HCT116 (cell line): ENCODE results near the gene ARHGEF10L. TPM values are rescaled to one million over a fixed set of nuclear protein-coding genes. Genes with fewer than 3 reads are reported as not detected.

Experiments
- ATAC-seq: fragments of 200-7000 bp; cut with Tn5 transposase; 2 replicates; pipeline ENCODE4 v1.9.1; 2020; ENCODE audit warnings: mild to moderate bottlenecking, moderate library complexity
- BruUV-seq: library from RNA; stranded (reverse); fragments of 400-500 nt; replicated peaks from 2 replicates; lab custom pipeline; 2021; lab: Mats Ljungman, UMichigan
- CTCF ChIA-PET: fragments of 300-600 bp; sonication (Branson Sonifier 250); formaldehyde crosslinking; loops from one replicate; lab custom pipeline; 2021; ENCODE audit warnings: antibody characterized with exemption; lab: Charles Lee
- POLR2A ChIA-PET: fragments of 300-600, 350-600 bp; sonication (Branson Sonifier 250); formaldehyde crosslinking; loops from one replicate; lab custom pipeline; 2021; ENCODE audit warnings: antibody characterized with exemption; lab: Charles Lee
- RAD21 ChIA-PET, 2 experiments: fragments of 300-600 bp; sonication (Branson Sonifier 250); formaldehyde crosslinking; loops; one replicate each; lab custom pipeline; 2023; ENCODE audit warnings: low total read pairs in 2 of 2; ENCODE audit not compliant: uncharacterized antibody in 2 of 2, unreplicated experiment in 2 of 2, low non-redundant PET in 1 of 2; lab: Charles Lee
- DNase-seq: peaks from one replicate; pipeline ENCODE4 v3.0.0-alpha.2; 2010; ENCODE audit warnings: low read depth, low spot score
- H2AFZ ChIP-seq: fragments of 200-600 bp; shearing (Covaris generic), sonication (generic); 2 replicates; pipeline ENCODE4 v1.6.1; 2017; ENCODE audit warnings: low read depth, mixed run types, mixed read lengths, antibody characterized with exemption, low read length; ENCODE audit not compliant: poor library complexity, severe bottlenecking
- H3K27ac ChIP-seq: 2 replicates; pipeline ENCODE4 v1.5.1; 2012; ENCODE audit warnings: low read depth, low read length
- H3K27me3 ChIP-seq: fragments of 200-600 bp; sonication (generic); 2 replicates; pipeline ENCODE4 v1.6.1; 2016; ENCODE audit warnings: mixed run types, low read length, mixed read lengths; ENCODE audit not compliant: insufficient read depth
- H3K36me3 ChIP-seq, 2 experiments: fragments of 200-500 bp in 1 of 2; fragments of 200-600 bp in 1 of 2; sonication (Bioruptor generic) in 1 of 2; sonication (generic) in 1 of 2; 2 replicates each; pipeline versions ENCODE4 v1.5.1 to v1.6.1; 2014 to 2016; ENCODE audit warnings: low read length in 2 of 2, inconsistent platforms in 1 of 2, mixed read lengths in 1 of 2, mixed run types in 1 of 2; ENCODE audit not compliant: insufficient read depth in 2 of 2, control insufficient read depth in 1 of 2
- H3K4me1 ChIP-seq, 2 experiments: fragments of 200-600 bp in 1 of 2; sonication (generic) in 1 of 2; 2 replicates each; pipeline versions ENCODE4 v1.5.1 to v1.6.1; 2012 to 2017; ENCODE audit warnings: low read length in 2 of 2, inconsistent platforms in 1 of 2, mild to moderate bottlenecking in 1 of 2, mixed read lengths in 1 of 2, mixed run types in 1 of 2, moderate library complexity in 1 of 2; ENCODE audit not compliant: insufficient read depth in 2 of 2, control insufficient read depth in 1 of 2
- H3K4me2 ChIP-seq: fragments of 200-600 bp; sonication (generic); 2 replicates; pipeline ENCODE4 v1.6.1; 2017; ENCODE audit warnings: mixed run types, low read length, mixed read lengths
- H3K4me3 ChIP-seq, 2 experiments: fragments of 200-600 bp in 1 of 2; sonication (generic) in 1 of 2; replicated peaks in 1 of 2; 2 replicates each; pipeline ENCODE4 v1.5.1; 2011 to 2016; ENCODE audit warnings: low read length in 2 of 2, control low read depth in 1 of 2, low read depth in 1 of 2, mild to moderate bottlenecking in 1 of 2, mixed read lengths in 1 of 2, mixed run types in 1 of 2
- H3K79me2 ChIP-seq: fragments of 200-600 bp; sonication (generic); 2 replicates; pipeline ENCODE4 v1.6.1; 2017; ENCODE audit warnings: mild to moderate bottlenecking, mixed run types, low read length, moderate library complexity, mixed read lengths; ENCODE audit not compliant: insufficient read depth
- H3K9ac ChIP-seq: fragments of 200-600 bp; sonication (generic); 2 replicates; pipeline ENCODE4 v1.6.1; 2016; ENCODE audit warnings: low read length, mixed read lengths
- H3K9me2 ChIP-seq: fragments of 200-600 bp; sonication (generic), shearing (Covaris generic); 2 replicates; pipeline ENCODE4 v1.6.1; 2017; ENCODE audit warnings: mixed run types, mild to moderate bottlenecking, moderate library complexity; ENCODE audit not compliant: insufficient read depth
- H3K9me3 ChIP-seq, 2 experiments: fragments of 200-500 bp in 1 of 2; fragments of 200-600 bp in 1 of 2; sonication (Bioruptor generic) in 1 of 2; sonication (generic) in 1 of 2; 2 replicates each; pipeline ENCODE4 v1.6.1; 2014 to 2017; ENCODE audit warnings: low read length in 2 of 2, mixed read lengths in 2 of 2, inconsistent platforms in 1 of 2, low read depth in 1 of 2, mild to moderate bottlenecking in 1 of 2, mixed run types in 1 of 2, moderate library complexity in 1 of 2; ENCODE audit not compliant: control insufficient read depth in 1 of 2, insufficient read depth in 1 of 2
- H4K20me1 ChIP-seq: fragments of 200-600 bp; sonication (generic), shearing (Covaris generic); 2 replicates; pipeline ENCODE4 v1.6.1; 2017; ENCODE audit warnings: mixed run types, mild to moderate bottlenecking, moderate library complexity; ENCODE audit not compliant: insufficient read depth
- EZH2 ChIP-seq: fragments of 200-600 bp; sonication (generic); IDR thresholded peaks from 2 replicates; pipeline ENCODE4 v1.6.1; 2017; ENCODE audit warnings: antibody characterized with exemption, mixed run types
- EZH2phosphoT487 ChIP-seq: fragments of 200-600 bp; IDR thresholded peaks from 2 replicates; pipeline ENCODE4 v1.6.1; 2018; ENCODE audit warnings: antibody characterized with exemption, borderline replicate concordance
- FOSL1 ChIP-seq: IDR thresholded peaks from 2 replicates; pipeline ENCODE4 v1.6.1; 2012; ENCODE audit warnings: low read depth
- SP1 ChIP-seq: IDR thresholded peaks from 2 replicates; pipeline ENCODE4 v1.6.1; 2012; ENCODE audit warnings: low read depth
- SRF ChIP-seq: IDR thresholded peaks from 2 replicates; pipeline ENCODE4 v1.6.1; 2012; ENCODE audit warnings: low read depth
- YY1 ChIP-seq: IDR thresholded peaks from 2 replicates; pipeline ENCODE4 v1.6.1; 2011; ENCODE audit warnings: low read length, low read depth, moderate library complexity, mild to moderate bottlenecking; ENCODE audit not compliant: insufficient replicate concordance; ENCODE audit errors: extremely low read depth
- intact Hi-C: fragments of 100-400 bp; cut with micrococcal nuclease; formaldehyde crosslinking; loops from 2 replicates; pipeline ENCODE4 v1.10.0; 2022
- total RNA-seq: library from RNA; stranded (reverse); gene quantifications from one replicate; pipeline ENCODE4 v1.2.1, GENCODE V29; 2021; ENCODE audit not compliant: unreplicated experiment
- TF ChIP-seq, protein P1 (sequence below), 3 experiments: fragments of 200-600 bp in 1 of 3; sonication (generic) in 1 of 3; IDR thresholded peaks in 2 of 3; conservative IDR thresholded peaks in 1 of 3; 2 replicates each; pipeline ENCODE4 v1.5.1; 2012 to 2017; ENCODE audit warnings: low read depth in 2 of 3, low read length in 2 of 3, antibody characterized with exemption in 1 of 3, borderline replicate concordance in 1 of 3, control low read depth in 1 of 3, mild to moderate bottlenecking in 1 of 3, mixed read lengths in 1 of 3, mixed run types in 1 of 3, moderate library complexity in 1 of 3; ENCODE audit not compliant: insufficient read depth in 1 of 3

The ARHGEF10L gene
- total RNA-seq, 1 experiment from 2014 or later, result 14.7 TPM

DNA sequence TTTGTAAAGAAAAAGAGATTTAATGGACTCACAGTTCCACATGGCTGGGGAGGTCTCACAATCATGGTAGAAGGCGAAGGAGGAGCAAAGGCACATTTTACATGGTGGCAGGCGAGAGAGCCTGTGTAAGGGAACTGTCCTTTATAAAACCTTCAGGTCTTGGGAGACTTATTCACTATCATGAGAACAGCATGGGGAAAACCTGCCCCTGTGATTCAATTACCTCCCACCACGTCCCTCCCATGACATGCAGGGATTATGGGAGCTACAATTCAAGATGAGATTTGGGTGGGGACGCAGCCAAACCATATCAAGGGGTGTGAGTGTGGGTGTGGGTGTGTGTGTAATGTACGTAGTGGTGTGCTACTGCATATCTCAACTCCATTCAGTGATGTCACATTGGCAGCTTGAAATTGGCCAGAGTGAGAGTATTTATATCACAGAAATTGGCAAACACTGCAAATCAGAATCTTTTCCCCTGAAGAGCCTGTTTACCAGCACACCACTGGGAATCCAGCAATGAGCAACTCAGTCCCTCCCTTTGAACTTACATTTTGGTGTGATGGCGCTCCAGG is 5.4 kb downstream of the ARHGEF10L start:
- no peak for TF ChIP-seq FOSL1
- TF ChIP-seq EZH2phosphoT487, result no peak
- no peak for TF ChIP-seq EZH2
- no peak for TF ChIP-seq SP1
- TF ChIP-seq SRF, result no peak
- TF ChIP-seq, protein P1, sequence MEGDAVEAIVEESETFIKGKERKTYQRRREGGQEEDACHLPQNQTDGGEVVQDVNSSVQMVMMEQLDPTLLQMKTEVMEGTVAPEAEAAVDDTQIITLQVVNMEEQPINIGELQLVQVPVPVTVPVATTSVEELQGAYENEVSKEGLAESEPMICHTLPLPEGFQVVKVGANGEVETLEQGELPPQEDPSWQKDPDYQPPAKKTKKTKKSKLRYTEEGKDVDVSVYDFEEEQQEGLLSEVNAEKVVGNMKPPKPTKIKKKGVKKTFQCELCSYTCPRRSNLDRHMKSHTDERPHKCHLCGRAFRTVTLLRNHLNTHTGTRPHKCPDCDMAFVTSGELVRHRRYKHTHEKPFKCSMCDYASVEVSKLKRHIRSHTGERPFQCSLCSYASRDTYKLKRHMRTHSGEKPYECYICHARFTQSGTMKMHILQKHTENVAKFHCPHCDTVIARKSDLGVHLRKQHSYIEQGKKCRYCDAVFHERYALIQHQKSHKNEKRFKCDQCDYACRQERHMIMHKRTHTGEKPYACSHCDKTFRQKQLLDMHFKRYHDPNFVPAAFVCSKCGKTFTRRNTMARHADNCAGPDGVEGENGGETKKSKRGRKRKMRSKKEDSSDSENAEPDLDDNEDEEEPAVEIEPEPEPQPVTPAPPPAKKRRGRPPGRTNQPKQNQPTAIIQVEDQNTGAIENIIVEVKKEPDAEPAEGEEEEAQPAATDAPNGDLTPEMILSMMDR (IDR thresholded peaks at IDR 0.05 in 2 of 3, conservative IDR thresholded peaks at IDR 0.05 in 1 of 3; ENCODE audit: borderline replicate concordance in 1 of 3, insufficient read depth in 1 of 3, low read depth in 2 of 3, low read length in 2 of 3), result no peak
- TF ChIP-seq YY1, result no peak
- ChIA-PET RAD21 (no interaction called here), POLR2A (interaction anchor here (1.1 to 2.3 kb wide), 3 partner anchors 9 to 23 kb away, joined by 3 to 4 read pairs (median 3); no protein-coding TSS in a partner anchor), CTCF (no interaction called here)
- no peak overlapping the region for H2AFZ ChIP-seq
- H3K9me3 ChIP-seq, result no peaks in the 10 kb centered on the region
- no peaks in the 10 kb centered on the region for H4K20me1 ChIP-seq
- no peak for ATAC-seq
- intact Hi-C loops, result no loop called here
- H3K79me2 ChIP-seq, result peaks cover 51% of the 10 kb centered on the region
- H3K9ac ChIP-seq, result peak overlapping the region; percentile 6; the same call in 1 of the 2 replicates
- no peak for DNase-seq
- no peak overlapping the region for H3K27ac ChIP-seq
- H3K4me2 ChIP-seq, result peak overlapping the region; percentile 44
- peaks cover 8 to 62% of the 10 kb centered on the region in 2 experiments for H3K4me1 ChIP-seq
- no peaks in the 10 kb centered on the region for H3K36me3 ChIP-seq
- BruUV-seq, result no TSS peak
- H3K27me3 ChIP-seq, result no peaks in the 10 kb centered on the region
- no peaks in the 10 kb centered on the region for H3K9me2 ChIP-seq
- H3K4me3 ChIP-seq, result 0 out of 4 replicates have a peak overlapping the region, but pooled peaks of 1 of the 2 experiments have one; percentile 6
